ENCODE measurements around the gene FILIP1L. TPM values are rescaled to one million over a fixed set of nuclear protein-coding genes. Genes with fewer than 3 reads are reported as not detected.

FILIP1L gene
- polyA plus RNA-seq, 1 of the 3 experiments (the other 2 are of a cell fraction): 26.8 TPM

DNA sequence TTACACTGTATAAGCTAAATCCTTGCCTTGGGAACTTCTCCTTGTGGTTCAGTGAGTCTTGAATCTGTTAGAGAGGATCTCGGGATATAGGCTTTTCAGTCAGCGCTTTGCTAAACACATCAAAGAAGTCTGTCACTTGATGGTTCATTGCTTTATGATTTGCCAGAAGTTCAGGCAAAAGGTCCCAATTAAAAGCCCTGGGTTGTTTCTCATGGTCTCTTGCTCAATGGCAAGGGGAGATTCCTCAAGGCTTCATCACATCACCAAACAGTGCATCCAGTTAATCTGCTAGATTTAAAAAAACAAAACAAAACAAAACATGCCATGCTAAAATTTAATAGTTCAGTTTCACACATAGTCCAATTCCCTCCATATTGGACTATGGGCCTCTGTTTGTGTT, 114.8 kb downstream of the FILIP1L start:
- no peaks in the 10 kb centered on the region for H4K20me1 ChIP-seq (ENCODE audit: insufficient read depth)
- H2AFZ ChIP-seq (ENCODE audit: low read depth): no peak overlapping the region
- no peak for DNase-seq
- no peaks in the 10 kb centered on the region for H3K9me3 ChIP-seq
- H3K36me3 ChIP-seq (replicated peaks in 1 of 2; ENCODE audit: control insufficient read depth in 1 of 2, insufficient read depth in 2 of 2, low read length in 1 of 2): no peaks in the 10 kb centered on the region
- POLR2A ChIA-PET: no interaction called here
- H3K4me2 ChIP-seq: no peak overlapping the region
- no peaks in the 10 kb centered on the region for H3K9me2 ChIP-seq
- no peak overlapping the region for H3K4me3 ChIP-seq (ENCODE audit: low read depth in 2 of 2, low read length in 1 of 2)
- WGBS (ENCODE audit: low lambda C conversion rate): 100% methylated on average over 2 of the region's 2 CpGs
- H3K79me2 ChIP-seq (ENCODE audit: insufficient read depth): no peaks in the 10 kb centered on the region
- no peak overlapping the region for H3K9ac ChIP-seq
- CTCF ChIA-PET: interaction anchor here (0.6 kb wide), 1 partner anchor 69 kb away, joined by 5 read pairs; no protein-coding TSS in a partner anchor
- peaks cover 23% of the 10 kb centered on the region for H3F3A ChIP-seq (replicated peaks; ENCODE audit: insufficient read depth)
- peaks cover 0 to 9% of the 10 kb centered on the region in 2 experiments; a peak in 2 of 4 replicates for H3K4me1 ChIP-seq (ENCODE audit: control insufficient read depth in 1 of 2, insufficient read depth in 2 of 2, low read depth in 1 of 2, low read length in 1 of 2)
- TF ChIP-seq NRF1 (IDR thresholded peaks at IDR 0.05; ENCODE audit: low read depth, low read length) (no peak), MXI1 (IDR thresholded peaks at IDR 0.05; ENCODE audit: low read depth, low read length) (no peak)
- no peaks in the 10 kb centered on the region for H3K27me3 ChIP-seq (ENCODE audit: insufficient read depth)
- no peak overlapping the region for H3K27ac ChIP-seq (ENCODE audit: low read depth in 2 of 2, low read length in 1 of 2)

DNA sequence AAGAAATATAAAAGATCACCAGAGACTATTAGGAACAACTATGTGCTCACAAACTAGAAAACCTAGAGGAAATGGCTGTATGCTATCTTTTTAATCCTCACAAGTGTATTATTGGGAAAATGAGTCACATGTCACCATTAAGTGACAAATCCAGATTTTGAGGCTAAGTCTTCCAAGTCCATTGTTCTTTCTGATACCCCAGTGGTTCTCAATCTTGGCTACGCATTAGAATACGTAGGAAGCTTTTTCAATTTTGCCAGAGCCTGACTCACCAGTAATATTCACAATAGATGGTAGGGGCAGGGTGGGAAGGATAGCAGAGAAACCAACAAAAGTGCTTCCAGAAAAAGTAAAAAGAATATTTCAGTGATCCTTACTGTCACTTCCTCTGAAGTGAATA, 117.0 kb downstream of the FILIP1L start:
- CTCF ChIA-PET: interaction anchor here (1.3 kb wide), 1 partner anchor 153 kb away, joined by 3 read pairs; no protein-coding TSS in a partner anchor
- no peak for DNase-seq
- WGBS (ENCODE audit: low lambda C conversion rate): 98% methylated on average over 2 of the region's 2 CpGs

More for the DNA sequence above, 117.0 kb downstream of the FILIP1L start:
- H3K9me3 ChIP-seq: peaks cover 8% of the 10 kb centered on the region; the same call in 1 of the 2 replicates
- H4K20me1 ChIP-seq (ENCODE audit: insufficient read depth): no peaks in the 10 kb centered on the region
- H3K4me3 ChIP-seq (ENCODE audit: low read depth in 2 of 2, low read length in 1 of 2): no peak overlapping the region
- no peak overlapping the region for H3K9ac ChIP-seq
- H3K36me3 ChIP-seq (replicated peaks in 1 of 2; ENCODE audit: control insufficient read depth in 1 of 2, insufficient read depth in 2 of 2, low read length in 1 of 2): peaks cover 0 to 6% of the 10 kb centered on the region in 2 experiments
- POLR2A ChIA-PET: no interaction called here
- H3K79me2 ChIP-seq (ENCODE audit: insufficient read depth): no peaks in the 10 kb centered on the region
- peaks cover 0 to 5% of the 10 kb centered on the region in 2 experiments; a peak in 2 of 4 replicates for H3K4me1 ChIP-seq (ENCODE audit: control insufficient read depth in 1 of 2, insufficient read depth in 2 of 2, low read depth in 1 of 2, low read length in 1 of 2)
- no peak overlapping the region for H3K4me2 ChIP-seq
- H3K27me3 ChIP-seq (ENCODE audit: insufficient read depth): no peaks in the 10 kb centered on the region
- TF ChIP-seq, protein P1, sequence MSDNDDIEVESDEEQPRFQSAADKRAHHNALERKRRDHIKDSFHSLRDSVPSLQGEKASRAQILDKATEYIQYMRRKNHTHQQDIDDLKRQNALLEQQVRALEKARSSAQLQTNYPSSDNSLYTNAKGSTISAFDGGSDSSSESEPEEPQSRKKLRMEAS (IDR thresholded peaks at IDR 0.05; ENCODE audit: low read depth): no peak
- TF ChIP-seq, protein P2, sequence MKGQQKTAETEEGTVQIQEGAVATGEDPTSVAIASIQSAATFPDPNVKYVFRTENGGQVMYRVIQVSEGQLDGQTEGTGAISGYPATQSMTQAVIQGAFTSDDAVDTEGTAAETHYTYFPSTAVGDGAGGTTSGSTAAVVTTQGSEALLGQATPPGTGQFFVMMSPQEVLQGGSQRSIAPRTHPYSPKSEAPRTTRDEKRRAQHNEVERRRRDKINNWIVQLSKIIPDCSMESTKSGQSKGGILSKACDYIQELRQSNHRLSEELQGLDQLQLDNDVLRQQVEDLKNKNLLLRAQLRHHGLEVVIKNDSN (IDR thresholded peaks at IDR 0.05; ENCODE audit: borderline replicate concordance, low read depth): no peak
- TF ChIP-seq FOXJ3 (CRISPR knock-in tag; IDR thresholded peaks at IDR 0.05) (no peak), FOSL2 (IDR thresholded peaks at IDR 0.05; ENCODE audit: borderline replicate concordance, low read depth) (no peak), GABPA (IDR thresholded peaks at IDR 0.05; ENCODE audit: low read depth) (no peak), FOXM1 (IDR thresholded peaks at IDR 0.05; ENCODE audit: low read depth) (no peak), NRF1 (IDR thresholded peaks at IDR 0.05; ENCODE audit: low read depth, low read length) (no peak), RFX5 (IDR thresholded peaks at IDR 0.05; ENCODE audit: low read length) (no peak), NFIC (IDR thresholded peaks at IDR 0.05; ENCODE audit: borderline replicate concordance) (no peak), POLR2AphosphoS5 (IDR thresholded peaks at IDR 0.05; ENCODE audit: low read depth, low read length) (no peak), SMC3 (IDR thresholded peaks at IDR 0.05; ENCODE audit: low read depth, low read length) (no peak), SIN3A (IDR thresholded peaks at IDR 0.05; ENCODE audit: borderline replicate concordance, low read depth, low read length) (no peak), YY1 (IDR thresholded peaks at IDR 0.05; ENCODE audit: low read depth) (no peak), EP300 (IDR thresholded peaks at IDR 0.05; ENCODE audit: borderline replicate concordance in 1 of 2, low read depth in 1 of 2, low read length in 1 of 2) (no peak)
- TF ChIP-seq, protein P3, sequence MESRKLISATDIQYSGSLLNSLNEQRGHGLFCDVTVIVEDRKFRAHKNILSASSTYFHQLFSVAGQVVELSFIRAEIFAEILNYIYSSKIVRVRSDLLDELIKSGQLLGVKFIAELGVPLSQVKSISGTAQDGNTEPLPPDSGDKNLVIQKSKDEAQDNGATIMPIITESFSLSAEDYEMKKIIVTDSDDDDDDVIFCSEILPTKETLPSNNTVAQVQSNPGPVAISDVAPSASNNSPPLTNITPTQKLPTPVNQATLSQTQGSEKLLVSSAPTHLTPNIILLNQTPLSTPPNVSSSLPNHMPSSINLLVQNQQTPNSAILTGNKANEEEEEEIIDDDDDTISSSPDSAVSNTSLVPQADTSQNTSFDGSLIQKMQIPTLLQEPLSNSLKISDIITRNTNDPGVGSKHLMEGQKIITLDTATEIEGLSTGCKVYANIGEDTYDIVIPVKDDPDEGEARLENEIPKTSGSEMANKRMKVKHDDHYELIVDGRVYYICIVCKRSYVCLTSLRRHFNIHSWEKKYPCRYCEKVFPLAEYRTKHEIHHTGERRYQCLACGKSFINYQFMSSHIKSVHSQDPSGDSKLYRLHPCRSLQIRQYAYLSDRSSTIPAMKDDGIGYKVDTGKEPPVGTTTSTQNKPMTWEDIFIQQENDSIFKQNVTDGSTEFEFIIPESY (IDR thresholded peaks at IDR 0.05; ENCODE audit: borderline replicate concordance, low read depth): no peak
- TF ChIP-seq, protein P4, sequence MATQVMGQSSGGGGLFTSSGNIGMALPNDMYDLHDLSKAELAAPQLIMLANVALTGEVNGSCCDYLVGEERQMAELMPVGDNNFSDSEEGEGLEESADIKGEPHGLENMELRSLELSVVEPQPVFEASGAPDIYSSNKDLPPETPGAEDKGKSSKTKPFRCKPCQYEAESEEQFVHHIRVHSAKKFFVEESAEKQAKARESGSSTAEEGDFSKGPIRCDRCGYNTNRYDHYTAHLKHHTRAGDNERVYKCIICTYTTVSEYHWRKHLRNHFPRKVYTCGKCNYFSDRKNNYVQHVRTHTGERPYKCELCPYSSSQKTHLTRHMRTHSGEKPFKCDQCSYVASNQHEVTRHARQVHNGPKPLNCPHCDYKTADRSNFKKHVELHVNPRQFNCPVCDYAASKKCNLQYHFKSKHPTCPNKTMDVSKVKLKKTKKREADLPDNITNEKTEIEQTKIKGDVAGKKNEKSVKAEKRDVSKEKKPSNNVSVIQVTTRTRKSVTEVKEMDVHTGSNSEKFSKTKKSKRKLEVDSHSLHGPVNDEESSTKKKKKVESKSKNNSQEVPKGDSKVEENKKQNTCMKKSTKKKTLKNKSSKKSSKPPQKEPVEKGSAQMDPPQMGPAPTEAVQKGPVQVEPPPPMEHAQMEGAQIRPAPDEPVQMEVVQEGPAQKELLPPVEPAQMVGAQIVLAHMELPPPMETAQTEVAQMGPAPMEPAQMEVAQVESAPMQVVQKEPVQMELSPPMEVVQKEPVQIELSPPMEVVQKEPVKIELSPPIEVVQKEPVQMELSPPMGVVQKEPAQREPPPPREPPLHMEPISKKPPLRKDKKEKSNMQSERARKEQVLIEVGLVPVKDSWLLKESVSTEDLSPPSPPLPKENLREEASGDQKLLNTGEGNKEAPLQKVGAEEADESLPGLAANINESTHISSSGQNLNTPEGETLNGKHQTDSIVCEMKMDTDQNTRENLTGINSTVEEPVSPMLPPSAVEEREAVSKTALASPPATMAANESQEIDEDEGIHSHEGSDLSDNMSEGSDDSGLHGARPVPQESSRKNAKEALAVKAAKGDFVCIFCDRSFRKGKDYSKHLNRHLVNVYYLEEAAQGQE (IDR thresholded peaks at IDR 0.05; ENCODE audit: low read depth, low read length): no peak
- TF ChIP-seq, protein P5, sequence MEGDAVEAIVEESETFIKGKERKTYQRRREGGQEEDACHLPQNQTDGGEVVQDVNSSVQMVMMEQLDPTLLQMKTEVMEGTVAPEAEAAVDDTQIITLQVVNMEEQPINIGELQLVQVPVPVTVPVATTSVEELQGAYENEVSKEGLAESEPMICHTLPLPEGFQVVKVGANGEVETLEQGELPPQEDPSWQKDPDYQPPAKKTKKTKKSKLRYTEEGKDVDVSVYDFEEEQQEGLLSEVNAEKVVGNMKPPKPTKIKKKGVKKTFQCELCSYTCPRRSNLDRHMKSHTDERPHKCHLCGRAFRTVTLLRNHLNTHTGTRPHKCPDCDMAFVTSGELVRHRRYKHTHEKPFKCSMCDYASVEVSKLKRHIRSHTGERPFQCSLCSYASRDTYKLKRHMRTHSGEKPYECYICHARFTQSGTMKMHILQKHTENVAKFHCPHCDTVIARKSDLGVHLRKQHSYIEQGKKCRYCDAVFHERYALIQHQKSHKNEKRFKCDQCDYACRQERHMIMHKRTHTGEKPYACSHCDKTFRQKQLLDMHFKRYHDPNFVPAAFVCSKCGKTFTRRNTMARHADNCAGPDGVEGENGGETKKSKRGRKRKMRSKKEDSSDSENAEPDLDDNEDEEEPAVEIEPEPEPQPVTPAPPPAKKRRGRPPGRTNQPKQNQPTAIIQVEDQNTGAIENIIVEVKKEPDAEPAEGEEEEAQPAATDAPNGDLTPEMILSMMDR (IDR thresholded peaks at IDR 0.05): no peak
- H3K27ac ChIP-seq (ENCODE audit: low read depth in 2 of 2, low read length in 1 of 2): no peak overlapping the region
- H2AFZ ChIP-seq (ENCODE audit: low read depth): no peak overlapping the region
- peaks cover 6% of the 10 kb centered on the region for H3F3A ChIP-seq (replicated peaks; ENCODE audit: insufficient read depth)
- no peaks in the 10 kb centered on the region for H3K9me2 ChIP-seq

Measured in SK-N-SH (cell line).